Panc1 (cell line): ENCODE data around the gene PDZRN4. TPM values are rescaled to one million over a fixed set of nuclear protein-coding genes. Genes with fewer than 3 reads are reported as not detected.

Experiments used
- ATAC-seq: fragments of 200-7000 bp; cut with Tn5 transposase; 2 replicates; pipeline ENCODE4 v1.9.1; 2020; ENCODE audit warnings: mild to moderate bottlenecking, moderate library complexity
- BruUV-seq: library from RNA; stranded (reverse); fragments of 400-500 nt; replicated peaks from 2 replicates; lab custom pipeline; 2021; lab: Mats Ljungman, UMichigan
- CTCF ChIA-PET: fragments of 300-600 bp; sonication (Branson Sonifier 250); formaldehyde crosslinking; loops from one replicate; lab custom pipeline; 2022; ENCODE audit warnings: antibody characterized with exemption; lab: Charles Lee
- POLR2A ChIA-PET: fragments of 300-600 bp; sonication (Branson Sonifier 250); formaldehyde crosslinking; loops from one replicate; lab custom pipeline; 2022; ENCODE audit warnings: antibody characterized with exemption; lab: Charles Lee
- DNase-seq: peaks from one replicate; pipeline ENCODE4 v3.0.0-alpha.2; 2010; ENCODE audit warnings: low read depth, low spot score
- H3K27ac ChIP-seq: 2 replicates; pipeline ENCODE4 v1.5.1; 2011; ENCODE audit warnings: mild to moderate bottlenecking, low read length, inconsistent platforms
- H3K27me3 ChIP-seq: fragments of 200-500 bp; sonication (Bioruptor generic); 2 replicates; pipeline ENCODE4 v1.6.0; 2014; ENCODE audit warnings: low read length, inconsistent platforms; ENCODE audit not compliant: control insufficient read depth, insufficient read depth
- H3K36me3 ChIP-seq: fragments of 200-500 bp; sonication (Bioruptor generic); 2 replicates; pipeline ENCODE4 v1.5.1; 2014; ENCODE audit warnings: inconsistent platforms, mild to moderate bottlenecking, low read length, moderate library complexity; ENCODE audit not compliant: control insufficient read depth, insufficient read depth
- H3K4me1 ChIP-seq: 2 replicates; pipeline ENCODE4 v1.5.1; 2011; ENCODE audit warnings: inconsistent platforms, mild to moderate bottlenecking, low read length, moderate library complexity; ENCODE audit not compliant: control insufficient read depth, insufficient read depth
- H3K4me3 ChIP-seq, 2 experiments: 2 replicates each; pipeline ENCODE4 v1.5.1; 2011 to 2012; ENCODE audit warnings: low read depth in 2 of 2, low read length in 2 of 2, mild to moderate bottlenecking in 2 of 2, inconsistent platforms in 1 of 2, moderate library complexity in 1 of 2
- H3K9me3 ChIP-seq: fragments of 200-500 bp; sonication (Bioruptor generic); 2 replicates; pipeline ENCODE4 v1.5.1; 2014; ENCODE audit warnings: low read depth, mild to moderate bottlenecking, inconsistent platforms, low read length, moderate library complexity; ENCODE audit not compliant: control insufficient read depth, insufficient read depth
- POLR2AphosphoS5 ChIP-seq: IDR thresholded peaks from 2 replicates; pipeline ENCODE4 v1.6.1; 2012; ENCODE audit warnings: mild to moderate bottlenecking, low read depth, low read length, moderate library complexity
- SIN3A ChIP-seq: IDR thresholded peaks from 2 replicates; pipeline ENCODE4 v1.6.1; 2012; ENCODE audit warnings: low read depth, mild to moderate bottlenecking, low read length, moderate library complexity, borderline replicate concordance; ENCODE audit not compliant: insufficient read depth
- TCF7L2 ChIP-seq: IDR thresholded peaks from 2 replicates; pipeline ENCODE4 v1.6.1; 2011; ENCODE audit warnings: mild to moderate bottlenecking, low read depth, low read length, inconsistent platforms
- in situ Hi-C: cut with HindIII; loops from 2 replicates; pipeline ENCODE4 v1.10.0; 2016; ENCODE audit warnings: low sequenced_read_pairs, low pct_unique_long_range_greater_than_20kb
- intact Hi-C: fragments of 100-400 bp; cut with micrococcal nuclease; formaldehyde crosslinking; loops from one replicate; pipeline ENCODE4 v1.10.0; 2022; ENCODE audit not compliant: unreplicated experiment
- total RNA-seq: library from RNA; stranded (reverse); gene quantifications from one replicate; pipeline ENCODE4 v1.2.1, GENCODE V29; 2021; ENCODE audit not compliant: unreplicated experiment
- TF ChIP-seq, protein P1 (sequence below), 2 experiments: IDR thresholded peaks; 2 replicates each; pipeline ENCODE4 v1.6.1; 2011 to 2012; ENCODE audit warnings: low read depth in 2 of 2, control low read depth in 1 of 2, low read length in 1 of 2, mild to moderate bottlenecking in 1 of 2, moderate library complexity in 1 of 2; ENCODE audit not compliant: insufficient read depth in 1 of 2
- TF ChIP-seq, protein P2 (sequence below): fragments of 450-650 bp; IDR thresholded peaks from 2 replicates; pipeline ENCODE4 v1.5.1; 2017; ENCODE audit warnings: mild to moderate bottlenecking

The PDZRN4 gene
- total RNA-seq, 1 experiment from 2014 or later = not detected

DNA sequence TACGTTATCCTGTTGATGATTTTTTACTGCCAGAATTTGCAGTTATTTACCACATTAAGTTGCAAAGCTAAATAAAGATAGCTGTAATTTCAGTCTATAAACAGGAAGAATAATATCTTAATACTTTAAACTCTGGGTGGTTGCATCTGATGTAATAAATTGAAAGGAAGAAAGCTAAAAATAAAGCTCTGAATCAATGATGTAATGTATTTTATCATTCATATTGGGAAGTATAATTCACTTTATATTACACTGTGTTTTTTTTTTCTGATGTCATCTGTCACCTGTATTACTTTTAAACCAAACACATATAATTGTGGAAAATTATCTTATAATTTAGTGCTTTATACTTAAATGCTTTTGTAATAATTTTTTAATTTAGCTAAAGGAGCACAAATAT, 37.1 kb downstream of the PDZRN4 start:
- ATAC-seq (no peak), DNase-seq (no peak)
- Histone ChIP-seq H3K4me1 (no peaks in the 10 kb centered on the region), H3K27me3 (no peaks in the 10 kb centered on the region), H3K9me3 (no peaks in the 10 kb centered on the region), H3K27ac (no peak overlapping the region), H3K36me3 (no peaks in the 10 kb centered on the region), H3K4me3 (no peak overlapping the region)
- TF ChIP-seq, protein P1, sequence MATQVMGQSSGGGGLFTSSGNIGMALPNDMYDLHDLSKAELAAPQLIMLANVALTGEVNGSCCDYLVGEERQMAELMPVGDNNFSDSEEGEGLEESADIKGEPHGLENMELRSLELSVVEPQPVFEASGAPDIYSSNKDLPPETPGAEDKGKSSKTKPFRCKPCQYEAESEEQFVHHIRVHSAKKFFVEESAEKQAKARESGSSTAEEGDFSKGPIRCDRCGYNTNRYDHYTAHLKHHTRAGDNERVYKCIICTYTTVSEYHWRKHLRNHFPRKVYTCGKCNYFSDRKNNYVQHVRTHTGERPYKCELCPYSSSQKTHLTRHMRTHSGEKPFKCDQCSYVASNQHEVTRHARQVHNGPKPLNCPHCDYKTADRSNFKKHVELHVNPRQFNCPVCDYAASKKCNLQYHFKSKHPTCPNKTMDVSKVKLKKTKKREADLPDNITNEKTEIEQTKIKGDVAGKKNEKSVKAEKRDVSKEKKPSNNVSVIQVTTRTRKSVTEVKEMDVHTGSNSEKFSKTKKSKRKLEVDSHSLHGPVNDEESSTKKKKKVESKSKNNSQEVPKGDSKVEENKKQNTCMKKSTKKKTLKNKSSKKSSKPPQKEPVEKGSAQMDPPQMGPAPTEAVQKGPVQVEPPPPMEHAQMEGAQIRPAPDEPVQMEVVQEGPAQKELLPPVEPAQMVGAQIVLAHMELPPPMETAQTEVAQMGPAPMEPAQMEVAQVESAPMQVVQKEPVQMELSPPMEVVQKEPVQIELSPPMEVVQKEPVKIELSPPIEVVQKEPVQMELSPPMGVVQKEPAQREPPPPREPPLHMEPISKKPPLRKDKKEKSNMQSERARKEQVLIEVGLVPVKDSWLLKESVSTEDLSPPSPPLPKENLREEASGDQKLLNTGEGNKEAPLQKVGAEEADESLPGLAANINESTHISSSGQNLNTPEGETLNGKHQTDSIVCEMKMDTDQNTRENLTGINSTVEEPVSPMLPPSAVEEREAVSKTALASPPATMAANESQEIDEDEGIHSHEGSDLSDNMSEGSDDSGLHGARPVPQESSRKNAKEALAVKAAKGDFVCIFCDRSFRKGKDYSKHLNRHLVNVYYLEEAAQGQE (IDR thresholded peaks at IDR 0.05; ENCODE audit: insufficient read depth in 1 of 2, low read depth in 2 of 2, low read length in 1 of 2) = no peak
- no peak for TF ChIP-seq SIN3A
- in situ Hi-C loops = no loop called here
- intact Hi-C loops = no loop called here
- POLR2A ChIA-PET = no interaction called here
- CTCF ChIA-PET = no interaction called here
- no TSS peak for BruUV-seq

DNA sequence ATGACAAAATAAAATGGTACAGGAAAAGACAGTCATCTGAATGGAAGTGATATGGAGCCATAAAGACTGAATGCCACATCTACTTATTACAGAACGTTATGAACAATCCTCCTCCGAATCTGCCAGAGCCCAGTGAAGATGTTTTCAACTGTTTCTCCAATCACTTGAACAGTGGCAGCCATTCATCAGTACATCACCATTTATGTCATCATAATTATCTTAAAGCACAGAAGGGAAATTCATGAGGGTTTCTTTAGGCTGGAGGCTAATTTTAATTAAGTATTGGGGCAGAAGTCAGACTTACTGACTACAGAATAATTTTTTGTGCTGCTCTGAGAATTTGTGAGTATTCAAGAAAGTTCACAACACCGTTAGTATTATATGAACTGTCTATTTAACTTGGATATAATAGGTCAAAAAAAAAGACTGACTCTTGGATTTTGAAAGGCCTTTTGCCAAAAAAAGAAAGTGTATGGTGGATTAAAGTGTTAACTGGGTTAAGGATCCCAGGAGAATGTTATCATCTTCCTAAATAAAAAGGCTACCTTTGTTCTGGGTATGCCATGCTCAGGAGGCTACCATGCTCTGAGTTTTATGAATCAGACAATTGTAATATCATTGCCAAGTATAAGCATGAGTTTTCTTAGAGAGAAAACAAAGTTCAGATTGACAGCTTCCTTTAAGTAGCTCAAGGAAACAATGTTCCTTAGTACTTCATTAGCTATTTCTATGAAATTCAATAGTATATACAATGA, 40.1 kb downstream of the PDZRN4 start:
- Histone ChIP-seq H3K4me1 (no peaks in the 10 kb centered on the region), H3K27me3 (no peaks in the 10 kb centered on the region), H3K4me3 (no peak overlapping the region), H3K36me3 (no peaks in the 10 kb centered on the region), H3K9me3 (no peaks in the 10 kb centered on the region), H3K27ac (no peak overlapping the region)
- TF ChIP-seq TCF7L2 = no peak
- TF ChIP-seq POLR2AphosphoS5 = no peak
- TF ChIP-seq, protein P1 (IDR thresholded peaks at IDR 0.05; ENCODE audit: insufficient read depth in 1 of 2, low read depth in 2 of 2, low read length in 1 of 2) = no peak
- TF ChIP-seq SIN3A = no peak
- TF ChIP-seq, protein P2, sequence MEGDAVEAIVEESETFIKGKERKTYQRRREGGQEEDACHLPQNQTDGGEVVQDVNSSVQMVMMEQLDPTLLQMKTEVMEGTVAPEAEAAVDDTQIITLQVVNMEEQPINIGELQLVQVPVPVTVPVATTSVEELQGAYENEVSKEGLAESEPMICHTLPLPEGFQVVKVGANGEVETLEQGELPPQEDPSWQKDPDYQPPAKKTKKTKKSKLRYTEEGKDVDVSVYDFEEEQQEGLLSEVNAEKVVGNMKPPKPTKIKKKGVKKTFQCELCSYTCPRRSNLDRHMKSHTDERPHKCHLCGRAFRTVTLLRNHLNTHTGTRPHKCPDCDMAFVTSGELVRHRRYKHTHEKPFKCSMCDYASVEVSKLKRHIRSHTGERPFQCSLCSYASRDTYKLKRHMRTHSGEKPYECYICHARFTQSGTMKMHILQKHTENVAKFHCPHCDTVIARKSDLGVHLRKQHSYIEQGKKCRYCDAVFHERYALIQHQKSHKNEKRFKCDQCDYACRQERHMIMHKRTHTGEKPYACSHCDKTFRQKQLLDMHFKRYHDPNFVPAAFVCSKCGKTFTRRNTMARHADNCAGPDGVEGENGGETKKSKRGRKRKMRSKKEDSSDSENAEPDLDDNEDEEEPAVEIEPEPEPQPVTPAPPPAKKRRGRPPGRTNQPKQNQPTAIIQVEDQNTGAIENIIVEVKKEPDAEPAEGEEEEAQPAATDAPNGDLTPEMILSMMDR = no peak
- ChIA-PET CTCF (no interaction called here), POLR2A (no interaction called here)
- BruUV-seq = no TSS peak
- in situ Hi-C loops (no loop called here), intact Hi-C loops (no loop called here)
- DNase-seq (no peak), ATAC-seq (no peak)
